Measurements from ENCODE around the gene MB.
A peak's percentile ranks its signal among the peaks of the same experiment; 100 is the strongest.

Gene MB

DNA sequence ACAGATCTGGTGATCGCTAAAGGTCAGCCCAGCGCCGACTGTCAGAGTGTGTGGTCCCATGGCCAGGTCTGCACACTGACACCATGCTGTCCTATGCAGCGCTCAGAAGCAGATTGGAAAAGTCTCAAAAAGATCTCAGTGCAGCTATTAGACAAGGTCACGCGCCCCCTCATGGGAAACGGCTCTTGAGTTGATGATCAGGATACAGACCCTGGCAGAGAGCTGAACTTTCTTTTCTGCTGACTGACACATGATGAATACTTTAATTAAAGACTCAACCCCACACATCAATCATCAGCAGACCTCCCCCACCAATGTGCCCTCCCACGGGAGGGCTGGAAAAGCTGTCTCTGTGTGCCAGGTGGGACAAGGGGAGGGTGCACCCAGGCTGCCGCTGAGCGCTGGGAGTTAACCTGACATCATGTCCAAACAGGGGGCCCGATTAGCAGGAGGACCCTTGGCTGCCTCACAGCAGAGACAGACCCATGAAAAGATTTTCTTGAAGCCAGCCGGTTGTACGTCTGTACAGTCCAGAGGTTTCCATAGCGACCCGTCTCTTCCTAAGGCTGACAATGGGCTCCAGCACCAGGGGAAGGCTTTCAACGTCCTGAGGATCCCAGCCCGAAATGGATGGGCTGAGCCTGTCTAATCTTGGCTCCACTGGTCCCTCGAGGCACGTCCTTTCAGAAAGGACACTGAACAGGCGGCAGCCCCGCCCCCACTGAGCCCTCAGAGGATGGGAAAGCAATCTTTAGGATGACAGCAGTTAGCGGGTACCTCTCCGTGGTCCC lies 49.6 kb downstream of the MB start:
- Histone ChIP-seq H3K4me1 (ENCODE audit: insufficient read depth, poor library complexity, severe bottlenecking) (peaks cover 6% of the 10 kb centered on the region), H3K27ac (ENCODE audit: poor library complexity, severe bottlenecking) (no peak overlapping the region), H3K9me3 (ENCODE audit: severe bottlenecking) (no peaks in the 10 kb centered on the region), H3K4me3 (ENCODE audit: severe bottlenecking) (no peak overlapping the region), H3K27me3 (ENCODE audit: insufficient read depth, poor library complexity, severe bottlenecking) (no peaks in the 10 kb centered on the region), H3K36me3 (ENCODE audit: low read depth) (no peaks in the 10 kb centered on the region)
- no peak for ATAC-seq (ENCODE audit: low read depth)
- no peak for TF ChIP-seq CTCF (IDR thresholded peaks at IDR 0.05; ENCODE audit: poor library complexity, severe bottlenecking)
- DNase-seq (ENCODE audit: low spot score), result no peak

DNA sequence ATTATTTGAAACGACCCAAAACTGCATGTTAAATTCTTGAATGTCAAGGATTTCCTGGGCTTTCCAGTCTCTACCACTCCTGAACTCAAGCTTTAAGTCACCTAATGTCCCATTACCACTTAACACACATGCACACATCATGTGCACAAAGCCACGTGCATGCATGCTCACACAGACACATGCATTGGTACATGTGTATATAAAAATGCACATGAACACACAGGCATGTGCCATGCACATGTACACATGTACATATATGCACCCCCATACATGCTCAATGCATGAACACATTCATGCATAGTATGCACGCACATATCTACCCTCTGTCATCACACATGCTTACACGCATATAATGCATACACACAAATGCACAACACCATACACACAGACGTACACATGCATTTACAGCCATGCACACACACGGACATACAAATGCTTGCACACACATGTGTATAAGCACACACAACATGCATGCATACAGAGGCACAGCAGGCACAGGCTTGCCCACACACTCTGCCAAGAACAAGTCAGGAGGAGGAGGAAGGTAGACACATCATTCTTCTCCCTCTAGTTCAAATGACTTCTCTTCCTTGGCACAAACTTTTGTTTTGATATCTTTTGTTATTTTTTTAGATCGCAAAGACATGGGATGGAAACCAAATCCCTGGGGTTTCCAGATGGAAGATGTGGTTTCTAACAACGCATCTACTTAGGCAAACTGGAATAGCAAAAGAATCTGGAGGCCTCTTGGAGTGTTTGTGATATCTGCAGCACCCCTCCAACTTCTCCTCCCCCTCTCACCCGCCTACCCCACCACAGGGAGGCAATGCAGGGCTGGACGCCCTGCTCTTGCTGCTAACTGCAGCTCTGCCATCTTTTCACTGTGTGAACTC lies 51.9 kb downstream of the MB start:
- no peak overlapping the region for H3K4me3 ChIP-seq (ENCODE audit: severe bottlenecking)
- DNase-seq (ENCODE audit: low spot score) (no peak), ATAC-seq (ENCODE audit: low read depth) (no peak)
- H3K4me1 ChIP-seq (ENCODE audit: insufficient read depth, poor library complexity, severe bottlenecking), result peaks cover 15% of the 10 kb centered on the region
- no peaks in the 10 kb centered on the region for H3K27me3 ChIP-seq (ENCODE audit: insufficient read depth, poor library complexity, severe bottlenecking)
- no peak for TF ChIP-seq CTCF (IDR thresholded peaks at IDR 0.05; ENCODE audit: poor library complexity, severe bottlenecking)
- no peak overlapping the region for H3K27ac ChIP-seq (ENCODE audit: poor library complexity, severe bottlenecking)
- no peaks in the 10 kb centered on the region for H3K9me3 ChIP-seq (ENCODE audit: severe bottlenecking)
- no peaks in the 10 kb centered on the region for H3K36me3 ChIP-seq (ENCODE audit: low read depth)

- H3K4me1 ChIP-seq (ENCODE audit: insufficient read depth, poor library complexity, severe bottlenecking), result peaks cover 9% of the 10 kb centered on the region
- DNase-seq (ENCODE audit: low spot score) (no peak), ATAC-seq (ENCODE audit: low read depth) (no peak)
- no peak overlapping the region for H3K4me3 ChIP-seq (ENCODE audit: severe bottlenecking)
- H3K27me3 ChIP-seq (ENCODE audit: insufficient read depth, poor library complexity, severe bottlenecking), result no peaks in the 10 kb centered on the region
- no peaks in the 10 kb centered on the region for H3K36me3 ChIP-seq (ENCODE audit: low read depth)
- H3K27ac ChIP-seq (ENCODE audit: poor library complexity, severe bottlenecking), result no peak overlapping the region
- TF ChIP-seq CTCF (IDR thresholded peaks at IDR 0.05; ENCODE audit: poor library complexity, severe bottlenecking), result no peak
- H3K9me3 ChIP-seq (ENCODE audit: severe bottlenecking), result no peaks in the 10 kb centered on the region
These were observed 53.9 kb downstream of the MB start for GRCh38 chr22:35563211-35563610.

- H3K4me1 ChIP-seq (ENCODE audit: insufficient read depth, poor library complexity, severe bottlenecking), result peaks cover 9% of the 10 kb centered on the region
- TF ChIP-seq CTCF (IDR thresholded peaks at IDR 0.05; ENCODE audit: poor library complexity, severe bottlenecking), result no peak
- no peaks in the 10 kb centered on the region for H3K9me3 ChIP-seq (ENCODE audit: severe bottlenecking)
- no peaks in the 10 kb centered on the region for H3K27me3 ChIP-seq (ENCODE audit: insufficient read depth, poor library complexity, severe bottlenecking)
- H3K36me3 ChIP-seq (ENCODE audit: low read depth), result no peaks in the 10 kb centered on the region
- H3K27ac ChIP-seq (ENCODE audit: poor library complexity, severe bottlenecking), result no peak overlapping the region
- H3K4me3 ChIP-seq (ENCODE audit: severe bottlenecking), result no peak overlapping the region
- DNase-seq (ENCODE audit: low spot score) (no peak), ATAC-seq (ENCODE audit: low read depth) (peak; percentile 83)
These were observed 55.2 kb downstream of the MB start for GRCh38 chr22:35561796-35562526.
